GM10266 (cell line): Measurements from ENCODE around the gene MAIP1.

Source experiments
- DNase-seq: peaks from one replicate; pipeline ENCODE4 v3.0.0; 2012; ENCODE audit errors: extremely low spot score
- TF ChIP-seq, protein P1 (sequence below): IDR thresholded peaks from 2 replicates; pipeline ENCODE4 v1.5.1; 2012; ENCODE audit warnings: mild to moderate bottlenecking, low read depth; ENCODE audit not compliant: control insufficient read depth, insufficient read depth; ENCODE audit errors: missing control alignments

Gene MAIP1

DNA sequence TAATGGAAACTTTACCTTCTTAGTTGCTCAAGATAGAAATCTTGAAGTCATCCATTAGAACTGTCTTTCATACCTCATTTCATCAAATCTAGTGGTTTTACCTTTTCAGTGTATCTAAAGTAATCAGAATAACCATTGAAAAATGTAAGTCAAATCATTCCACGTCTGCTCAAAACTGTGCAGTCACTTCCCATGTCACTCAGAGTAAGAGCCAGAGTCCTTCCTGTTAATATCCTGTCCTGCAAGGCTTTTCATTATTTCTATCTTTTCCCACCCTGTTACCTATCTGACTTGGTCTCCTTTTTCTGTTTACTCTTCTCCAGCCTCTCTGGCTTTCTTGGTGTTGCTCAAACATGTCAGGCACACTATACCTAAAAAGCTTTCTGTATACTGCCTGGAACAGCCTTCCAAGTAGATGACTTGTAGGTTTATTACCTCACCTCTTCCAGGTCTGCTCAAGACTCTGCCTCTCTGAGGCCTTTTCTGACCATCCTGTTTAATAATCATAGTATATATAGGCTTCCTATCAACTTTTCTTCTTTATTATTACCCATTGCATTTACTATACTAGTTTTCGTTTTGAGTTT lies 40.9 kb upstream of the MAIP1 start:
- TF ChIP-seq, protein P1, sequence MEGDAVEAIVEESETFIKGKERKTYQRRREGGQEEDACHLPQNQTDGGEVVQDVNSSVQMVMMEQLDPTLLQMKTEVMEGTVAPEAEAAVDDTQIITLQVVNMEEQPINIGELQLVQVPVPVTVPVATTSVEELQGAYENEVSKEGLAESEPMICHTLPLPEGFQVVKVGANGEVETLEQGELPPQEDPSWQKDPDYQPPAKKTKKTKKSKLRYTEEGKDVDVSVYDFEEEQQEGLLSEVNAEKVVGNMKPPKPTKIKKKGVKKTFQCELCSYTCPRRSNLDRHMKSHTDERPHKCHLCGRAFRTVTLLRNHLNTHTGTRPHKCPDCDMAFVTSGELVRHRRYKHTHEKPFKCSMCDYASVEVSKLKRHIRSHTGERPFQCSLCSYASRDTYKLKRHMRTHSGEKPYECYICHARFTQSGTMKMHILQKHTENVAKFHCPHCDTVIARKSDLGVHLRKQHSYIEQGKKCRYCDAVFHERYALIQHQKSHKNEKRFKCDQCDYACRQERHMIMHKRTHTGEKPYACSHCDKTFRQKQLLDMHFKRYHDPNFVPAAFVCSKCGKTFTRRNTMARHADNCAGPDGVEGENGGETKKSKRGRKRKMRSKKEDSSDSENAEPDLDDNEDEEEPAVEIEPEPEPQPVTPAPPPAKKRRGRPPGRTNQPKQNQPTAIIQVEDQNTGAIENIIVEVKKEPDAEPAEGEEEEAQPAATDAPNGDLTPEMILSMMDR = no peak
- DNase-seq = no peak

DNA sequence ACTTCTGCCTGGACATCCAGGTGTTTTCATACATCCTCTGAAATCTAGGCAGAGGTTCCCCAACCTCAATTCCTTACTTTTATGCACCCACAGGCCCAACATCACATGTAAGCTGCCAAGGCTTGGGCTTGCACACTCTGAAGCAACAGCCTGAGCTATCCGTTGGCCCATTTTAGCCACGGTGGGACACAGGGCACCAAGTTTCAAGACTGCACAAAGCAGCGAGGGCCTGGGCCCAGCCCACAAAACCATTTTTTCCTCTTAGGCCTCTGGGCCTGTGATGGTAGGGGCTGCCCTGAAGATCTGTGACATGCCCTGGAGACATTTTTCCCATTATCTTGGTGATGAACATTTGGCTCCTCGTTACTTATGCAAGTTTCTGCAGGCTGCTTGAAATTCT lies 38.4 kb upstream of the MAIP1 start:
- TF ChIP-seq, protein P1 = no peak
- no peak for DNase-seq

DNA sequence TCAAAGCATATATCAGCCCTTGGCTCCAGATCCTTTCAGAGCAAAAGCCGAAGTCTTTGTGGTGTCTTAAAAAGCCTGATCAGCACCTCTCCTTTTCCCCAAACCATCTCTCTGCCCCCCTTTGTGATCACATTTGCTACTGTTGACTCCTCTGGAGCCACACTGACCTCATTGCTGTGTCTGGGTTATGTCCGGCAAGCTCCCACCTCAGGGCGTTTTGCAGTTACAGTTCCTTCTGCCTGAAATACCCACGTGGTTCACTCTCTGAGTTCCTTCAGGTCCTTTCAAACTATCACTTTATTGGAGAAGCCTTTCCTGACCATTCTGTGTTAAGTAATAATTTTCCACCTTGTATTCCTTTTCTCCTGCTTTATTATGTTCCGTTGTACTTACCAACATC lies 32.5 kb upstream of the MAIP1 start:
- TF ChIP-seq, protein P1 = no peak
- no peak for DNase-seq

DNA sequence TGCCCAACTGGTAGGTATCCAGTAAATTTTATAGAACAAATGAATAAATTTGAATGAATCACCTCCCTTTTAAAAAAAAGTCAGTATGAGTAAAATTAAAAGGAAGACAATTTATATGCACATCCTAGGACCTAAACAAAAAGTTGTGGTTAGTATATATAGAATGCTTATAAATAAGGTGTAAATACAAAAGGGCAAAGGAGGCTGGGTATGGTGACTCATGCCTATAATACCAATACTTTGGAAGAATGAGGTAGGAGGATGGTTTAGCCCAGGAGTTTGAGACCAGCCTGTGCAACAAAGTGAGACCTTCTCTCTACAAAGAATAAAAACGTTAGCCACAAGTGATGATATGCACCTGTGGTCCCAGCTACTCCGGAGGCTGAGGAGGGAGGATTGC lies 31.5 kb upstream of the MAIP1 start:
- no peak for DNase-seq
- TF ChIP-seq, protein P1 = no peak

DNA sequence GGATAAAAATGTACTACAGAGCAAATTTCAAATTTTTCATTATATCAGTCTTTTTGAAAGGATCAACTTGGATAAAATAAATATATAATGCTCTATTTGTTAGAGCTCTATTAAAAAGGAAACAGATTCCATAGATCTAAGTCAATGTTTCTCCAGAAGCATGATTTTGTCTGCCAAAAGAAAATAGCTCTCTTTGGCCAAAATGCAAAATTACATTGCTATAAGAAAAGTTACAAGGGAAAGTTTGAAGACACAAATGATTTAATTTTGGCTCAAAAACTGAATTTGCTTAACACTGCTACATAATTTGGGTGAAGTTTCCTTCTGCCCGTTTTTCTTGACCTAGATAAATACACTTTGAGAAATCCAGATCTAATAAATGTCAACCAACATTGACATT lies 28.6 kb upstream of the MAIP1 start:
- DNase-seq = no peak
- TF ChIP-seq, protein P1 = no peak

DNA sequence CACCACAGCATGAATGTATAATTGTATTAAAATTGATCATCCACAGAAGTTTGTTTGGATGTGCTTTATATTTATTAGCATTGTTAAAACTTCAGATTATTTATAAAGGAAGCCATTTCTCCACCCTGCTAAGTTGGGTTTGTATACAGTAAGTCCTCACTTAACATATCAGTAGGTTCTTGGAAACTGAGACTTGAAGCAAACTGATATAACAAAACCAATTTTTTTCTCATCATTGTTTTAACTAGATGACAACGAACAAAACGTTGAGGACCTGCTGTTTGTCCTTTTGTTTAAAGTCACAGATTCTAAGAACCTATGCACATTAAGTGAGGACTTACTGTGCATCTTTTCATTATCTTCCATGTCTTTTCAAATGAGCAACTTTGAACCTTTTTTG lies 27.2 kb upstream of the MAIP1 start:
- TF ChIP-seq, protein P1 = no peak
- DNase-seq = no peak

DNA sequence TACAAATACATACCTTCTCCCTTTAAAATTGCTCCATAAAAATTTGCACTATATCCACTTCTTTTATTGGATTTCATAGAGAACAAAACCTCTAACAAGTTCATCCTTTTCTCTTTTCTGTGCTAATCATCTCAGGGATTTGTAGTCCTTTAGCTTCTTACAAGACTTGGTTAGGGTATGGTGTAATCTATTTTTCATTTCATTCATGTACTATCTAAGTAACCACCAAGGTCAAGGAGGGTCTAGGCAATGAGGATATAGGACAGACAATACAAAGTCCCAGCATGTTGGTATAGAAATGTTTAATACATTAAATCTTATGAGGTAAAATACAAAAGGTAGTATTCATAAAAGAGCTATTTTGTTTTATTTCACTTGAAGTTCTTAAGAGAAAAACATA lies 26.8 kb upstream of the MAIP1 start:
- TF ChIP-seq, protein P1 = no peak
- no peak for DNase-seq
